ENCODE data around the gene ENPP1.

Gene ENPP1
- 0 to 0.26 (median 0.08) reads per million in 18 experiments for total RNA-seq

DNA sequence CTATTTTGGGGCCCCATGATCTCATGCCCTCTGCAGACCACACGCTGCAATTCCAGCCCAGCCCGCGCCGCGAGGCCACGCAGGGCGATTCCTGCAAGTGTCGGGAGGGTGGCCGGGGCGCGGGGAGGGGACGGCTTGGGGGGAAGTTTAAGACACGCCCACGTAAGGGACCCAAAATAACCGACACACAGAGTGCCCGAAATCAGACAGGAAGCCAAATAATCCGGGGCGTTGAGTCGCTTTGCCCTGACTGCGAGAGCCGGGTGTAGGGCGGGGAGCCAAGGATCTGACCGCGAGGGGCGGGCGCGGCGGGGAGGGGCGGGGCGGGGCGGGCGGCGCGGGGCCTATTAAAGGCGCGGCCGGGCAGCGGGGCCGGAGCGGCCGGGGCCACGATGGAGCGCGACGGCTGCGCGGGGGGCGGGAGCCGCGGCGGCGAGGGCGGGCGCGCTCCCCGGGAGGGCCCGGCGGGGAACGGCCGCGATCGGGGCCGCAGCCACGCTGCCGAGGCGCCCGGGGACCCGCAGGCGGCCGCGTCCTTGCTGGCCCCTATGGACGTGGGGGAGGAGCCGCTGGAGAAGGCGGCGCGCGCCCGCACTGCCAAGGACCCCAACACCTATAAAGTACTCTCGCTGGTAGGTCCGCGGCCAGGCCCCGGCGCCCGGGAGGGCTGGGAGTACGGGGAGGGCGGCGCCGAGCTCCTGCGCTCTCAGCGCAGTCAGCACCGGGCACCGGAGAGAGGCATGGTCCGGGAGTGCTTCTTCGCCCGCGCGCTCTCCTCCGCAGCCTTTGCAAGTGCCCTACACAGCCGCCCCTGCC, at the start of gene ENPP1:
Gene ENPP1 (plus strand): TSS at position 377 of the 816 bp plus-strand sequence. CDS start 16 bp downstream, at position 393.
- peak; percentile 2 to 21 for DNase-seq

DNA sequence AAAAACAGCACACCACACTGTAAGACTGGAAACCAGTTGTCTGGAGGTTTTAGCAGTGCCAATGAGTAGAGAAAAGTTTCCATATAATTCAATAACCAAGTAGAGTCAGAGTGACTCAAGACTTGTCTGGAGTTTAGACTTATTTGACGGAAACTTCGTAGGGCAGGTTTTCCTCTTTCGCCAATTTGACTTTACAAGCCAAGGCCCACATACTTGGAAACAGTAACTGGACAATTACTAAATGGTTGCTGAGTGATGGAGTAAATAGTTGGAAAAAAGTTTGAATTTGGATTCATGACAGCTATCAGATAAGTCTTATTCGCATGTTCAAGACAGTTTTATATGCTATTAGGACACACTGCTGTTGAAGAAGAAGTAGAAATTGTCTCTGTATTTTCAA, 48.9 kb upstream of the ENPP1 start:
- no peak for DNase-seq

DNA sequence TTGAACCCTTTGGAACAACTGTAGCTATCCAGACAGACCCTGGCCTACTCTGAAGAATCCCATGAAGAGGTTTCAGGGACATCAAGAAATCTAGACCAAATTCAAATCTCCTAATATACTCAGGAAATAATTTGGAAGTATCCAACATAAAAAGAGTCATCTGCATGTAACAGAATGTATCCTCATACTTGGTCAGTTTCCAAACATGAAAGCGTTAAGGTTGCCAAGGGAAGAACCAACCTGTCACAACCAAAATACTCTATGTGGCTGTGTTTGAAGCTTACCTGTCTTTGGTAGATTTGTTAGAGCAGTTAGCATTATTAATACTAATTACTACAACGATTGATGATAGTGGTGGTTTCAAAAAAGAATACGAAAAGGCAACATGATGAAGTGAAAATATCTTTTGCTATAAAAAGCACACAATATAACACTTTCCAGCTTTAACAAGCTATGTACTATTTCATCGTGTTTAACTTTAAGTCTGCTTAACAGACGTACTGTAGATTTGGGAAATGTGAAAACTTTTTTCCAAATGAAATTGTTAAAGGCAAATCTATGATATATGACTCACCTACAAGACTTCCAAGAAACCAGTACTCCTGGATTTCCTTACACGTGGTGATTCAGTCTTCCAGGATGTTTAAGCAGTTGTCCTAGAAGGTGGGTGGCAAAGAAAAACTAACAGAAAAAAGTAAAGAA, 46.6 kb upstream of the ENPP1 start:
- no peak for DNase-seq

DNA sequence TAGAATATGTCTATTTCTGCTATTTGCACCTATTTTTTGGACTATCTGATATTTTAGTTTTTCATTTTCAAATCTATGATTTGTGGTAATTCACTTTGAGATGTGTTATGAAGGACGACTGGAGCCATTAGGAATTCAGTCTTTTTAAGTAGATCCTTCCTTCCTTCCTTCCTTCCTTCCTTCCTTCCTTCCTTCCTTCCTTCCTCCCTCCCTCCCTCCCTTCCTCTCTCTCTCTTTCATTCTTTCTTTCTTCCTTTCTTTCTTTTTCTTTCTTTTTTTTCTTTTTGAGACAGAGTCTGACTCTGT, 46.1 kb upstream of the ENPP1 start:
- no peak for DNase-seq

DNA sequence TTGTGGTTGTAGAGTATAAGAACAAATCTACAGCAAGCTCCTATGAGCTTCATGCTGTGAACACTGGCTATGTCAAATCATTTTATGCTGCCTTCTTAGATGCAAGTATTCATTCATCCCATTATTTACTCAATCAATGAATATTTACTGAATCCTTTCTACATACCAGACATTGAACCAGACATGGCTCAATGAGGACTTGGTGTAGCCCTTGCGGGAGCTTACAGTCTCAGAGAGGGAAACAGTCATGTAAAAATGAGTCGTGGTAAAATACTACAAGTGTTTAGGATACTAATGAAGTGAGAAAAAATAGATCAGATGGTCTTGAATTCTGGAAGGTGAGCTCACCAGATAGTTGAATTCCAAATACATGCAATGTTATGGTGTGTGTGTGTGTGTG, 44.8 kb upstream of the ENPP1 start:
- no peak for DNase-seq

DNA sequence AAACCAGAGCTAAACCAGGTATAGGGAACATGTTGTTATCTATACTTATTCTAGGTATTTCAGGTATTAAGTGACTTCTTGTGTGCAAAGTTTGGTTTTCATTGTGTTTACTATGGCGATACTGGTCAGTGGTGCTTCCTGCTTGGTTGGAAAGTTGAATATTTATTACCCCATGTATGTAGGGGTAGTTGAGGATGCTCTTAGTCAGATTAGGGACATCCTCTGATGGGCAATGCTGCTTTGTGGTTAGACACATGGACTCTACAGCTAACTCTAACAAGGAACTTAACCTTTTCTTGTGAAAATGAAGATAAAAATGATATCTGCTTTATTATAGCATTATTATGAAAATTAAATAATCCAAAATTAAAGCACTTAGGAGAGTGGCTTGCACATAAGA, 44.1 kb upstream of the ENPP1 start:
- DNase-seq: no peak

DNA sequence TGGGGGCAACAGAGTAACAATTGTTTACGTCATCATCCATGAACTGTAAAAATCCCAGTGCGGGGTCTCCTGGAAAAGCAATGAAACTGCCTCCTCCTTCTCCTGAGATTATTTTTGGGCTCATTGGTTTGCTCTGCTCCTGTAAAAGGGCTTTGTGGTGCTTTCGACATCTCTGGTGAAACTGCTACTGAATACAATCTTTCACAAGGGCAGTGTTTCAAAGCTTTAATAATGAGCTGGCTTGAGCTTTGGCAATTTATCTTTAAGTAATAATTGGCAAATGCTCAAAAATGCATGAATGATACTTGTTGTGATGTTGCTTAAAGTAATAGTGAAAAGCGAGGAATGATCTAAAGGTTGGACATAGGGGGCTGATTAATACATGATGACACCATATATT, 43.5 kb upstream of the ENPP1 start:
- no peak for DNase-seq

DNA sequence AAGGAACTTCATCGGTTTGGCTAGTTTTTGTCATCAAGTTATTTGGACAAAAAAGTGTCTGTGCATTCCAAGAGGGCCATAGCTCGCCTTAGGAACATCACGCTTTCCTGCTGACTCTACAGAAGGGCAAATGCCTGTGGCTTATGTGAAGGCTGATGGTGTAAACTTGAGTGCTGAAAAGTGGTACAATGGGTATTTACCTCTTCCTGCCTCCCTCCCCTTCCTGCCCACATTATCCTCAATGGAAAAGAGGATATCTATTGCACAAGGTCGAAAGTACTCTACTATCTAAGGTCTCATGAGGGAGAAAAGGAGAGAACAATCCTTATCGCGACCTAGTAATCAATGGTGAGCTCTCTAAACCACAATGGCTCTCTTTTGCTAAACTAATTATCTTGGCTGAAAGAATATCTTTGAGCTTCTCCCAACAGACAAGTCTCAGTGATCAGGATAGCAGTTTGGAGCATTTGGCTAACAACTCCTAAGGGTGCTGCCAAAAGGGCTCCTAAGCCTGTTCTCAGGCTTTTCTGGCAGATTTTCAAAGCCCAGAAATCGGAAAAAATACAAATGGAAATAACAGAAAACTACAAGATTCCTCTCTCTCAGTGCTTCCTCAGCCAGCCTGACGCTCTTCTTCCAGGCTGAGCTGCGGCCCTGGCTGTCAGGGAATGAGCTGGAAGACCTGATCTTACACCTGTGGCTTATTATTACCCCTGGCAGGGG, 42.6 kb upstream of the ENPP1 start:
- DNase-seq: no peak

DNA sequence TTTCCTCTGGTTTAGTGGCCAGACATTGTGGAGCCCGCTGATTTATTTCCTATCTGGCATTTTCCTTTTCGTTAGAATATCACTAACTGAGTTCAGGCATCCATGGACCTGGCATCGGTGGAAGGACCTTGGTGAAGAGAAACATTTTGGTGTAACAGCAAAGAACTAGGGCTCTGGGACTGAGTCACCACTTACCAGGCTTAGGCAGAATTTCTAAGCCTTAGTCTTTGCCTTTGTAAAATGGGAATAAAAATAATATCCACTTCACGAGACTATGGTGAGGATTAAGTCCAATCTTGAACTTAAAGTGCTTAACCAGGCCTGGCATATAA, 42.0 kb upstream of the ENPP1 start:
- no peak for DNase-seq

DNA sequence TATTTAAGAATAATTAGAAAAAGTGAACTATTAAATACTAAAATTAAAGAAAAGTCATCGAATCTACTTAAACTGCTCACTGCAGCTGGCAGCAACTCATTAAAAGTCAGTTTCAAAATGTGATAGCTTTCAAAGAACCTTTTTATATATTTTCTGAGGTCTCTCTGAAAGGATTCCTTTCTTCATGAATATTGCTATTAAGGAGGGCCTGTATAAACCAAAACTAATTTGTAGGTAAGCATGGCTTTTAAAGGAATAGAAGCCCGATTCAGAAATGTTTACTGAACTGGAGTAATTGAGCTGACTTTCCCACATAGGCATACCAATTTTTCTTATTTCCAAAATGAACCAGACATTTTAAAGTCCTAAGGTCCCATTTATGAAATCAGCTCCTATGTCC, 41.2 kb upstream of the ENPP1 start:
- DNase-seq: no peak

DNA sequence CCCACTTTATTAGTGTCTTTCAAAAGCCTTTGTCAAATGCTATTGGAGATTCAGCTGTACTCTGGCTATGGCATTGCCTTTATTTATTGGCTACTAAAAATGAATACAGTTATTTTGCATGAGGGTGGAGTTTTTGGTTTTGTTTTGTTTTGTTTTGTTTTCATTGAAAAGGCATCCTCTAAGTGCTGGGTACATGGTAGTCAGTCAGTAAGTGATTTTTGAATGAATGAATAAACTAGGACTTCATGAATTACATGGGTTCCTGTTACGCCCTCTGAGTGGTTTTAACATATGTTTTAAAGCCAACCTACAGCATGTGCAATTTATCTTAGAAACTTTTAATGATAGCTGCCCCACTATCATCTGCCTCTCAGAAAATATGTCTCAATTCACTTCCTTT, 38.9 kb upstream of the ENPP1 start:
- no peak for DNase-seq

DNA sequence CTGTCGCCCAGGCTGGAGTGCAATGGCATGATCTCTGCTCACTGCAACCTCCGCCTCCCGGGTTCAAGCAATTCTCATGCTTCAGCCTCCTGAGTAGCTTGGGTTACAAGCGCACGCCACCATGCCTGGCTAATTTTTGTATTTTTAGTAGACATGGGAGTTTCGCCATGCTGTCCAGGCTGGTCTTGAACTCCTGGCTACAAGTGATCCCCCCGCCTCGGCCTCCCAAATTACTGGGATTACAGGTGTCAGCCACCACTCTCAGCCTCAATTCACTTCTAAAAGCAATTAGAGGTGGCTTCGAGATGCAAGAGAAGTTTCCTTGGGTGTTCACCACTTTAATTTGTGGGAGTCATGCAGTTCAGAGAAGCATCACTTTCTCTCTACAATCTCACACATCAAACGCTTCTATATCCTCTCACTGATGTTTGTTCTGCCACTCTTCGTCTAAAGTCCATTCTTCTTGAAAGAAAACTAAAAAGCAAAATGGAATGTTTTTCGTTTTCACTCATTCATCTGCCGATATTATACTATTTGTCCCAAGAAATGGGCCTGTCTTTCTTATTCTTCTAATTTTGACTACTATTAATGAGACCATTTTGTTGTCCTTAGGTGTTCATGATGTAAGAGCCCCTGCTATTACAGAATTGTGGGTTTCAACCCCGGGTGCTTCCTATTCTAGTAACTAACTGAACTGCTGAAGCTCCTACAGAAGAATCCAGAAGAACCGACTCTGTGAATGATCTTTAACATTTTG, 38.3 kb upstream of the ENPP1 start:
- DNase-seq: no peak

DNA sequence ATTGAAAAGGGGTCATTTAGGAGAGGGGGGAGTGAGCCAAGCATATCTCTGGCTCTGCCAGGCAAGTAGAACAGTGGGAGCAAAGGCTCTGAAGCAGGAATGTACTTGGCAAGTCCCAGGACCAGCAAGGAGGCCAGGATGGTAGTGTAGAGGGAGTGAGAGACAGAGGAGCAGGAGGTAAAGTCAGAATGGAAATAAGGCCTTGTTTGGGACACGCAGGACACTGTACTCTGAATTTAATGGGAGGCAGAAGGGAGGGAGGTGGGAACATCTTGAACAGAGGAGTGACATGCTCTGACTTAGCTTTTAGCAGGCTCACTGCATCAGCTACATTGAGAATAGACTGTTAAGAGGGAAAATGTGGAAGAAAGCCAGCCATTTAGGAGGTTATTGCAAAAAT, 37.0 kb upstream of the ENPP1 start:
- no peak for DNase-seq

DNA sequence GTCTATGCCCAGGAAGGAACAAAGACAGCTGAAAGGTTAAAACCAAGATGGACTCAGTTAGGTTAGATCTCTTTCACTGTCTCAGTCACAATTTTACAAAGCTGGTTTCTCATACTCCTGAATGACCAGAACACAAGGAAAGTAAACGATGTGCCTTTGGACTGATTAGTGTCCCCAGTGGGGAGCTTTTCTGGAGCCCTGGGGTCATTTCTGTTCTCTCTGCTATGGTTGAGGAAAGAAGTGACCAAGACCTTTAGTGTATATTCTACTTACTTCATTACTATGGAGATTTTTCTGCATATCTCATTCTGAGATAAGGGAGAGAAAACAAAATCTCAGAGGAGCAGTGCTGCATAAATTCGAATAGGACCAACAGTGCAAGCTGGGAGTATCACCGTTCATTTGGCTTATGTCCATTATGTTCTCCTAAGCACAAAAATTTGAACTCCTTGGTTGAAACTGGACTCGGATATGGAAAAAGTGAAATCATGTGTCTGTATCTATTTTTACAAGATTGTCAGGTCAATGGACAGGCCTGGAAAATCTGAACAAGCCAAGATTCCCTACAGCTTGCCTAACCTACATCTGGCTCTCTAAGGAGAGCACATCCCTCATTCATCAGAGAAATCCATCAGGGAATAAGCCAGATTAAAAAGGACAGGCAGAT, 34.4 kb upstream of the ENPP1 start:
- DNase-seq: no peak

DNA sequence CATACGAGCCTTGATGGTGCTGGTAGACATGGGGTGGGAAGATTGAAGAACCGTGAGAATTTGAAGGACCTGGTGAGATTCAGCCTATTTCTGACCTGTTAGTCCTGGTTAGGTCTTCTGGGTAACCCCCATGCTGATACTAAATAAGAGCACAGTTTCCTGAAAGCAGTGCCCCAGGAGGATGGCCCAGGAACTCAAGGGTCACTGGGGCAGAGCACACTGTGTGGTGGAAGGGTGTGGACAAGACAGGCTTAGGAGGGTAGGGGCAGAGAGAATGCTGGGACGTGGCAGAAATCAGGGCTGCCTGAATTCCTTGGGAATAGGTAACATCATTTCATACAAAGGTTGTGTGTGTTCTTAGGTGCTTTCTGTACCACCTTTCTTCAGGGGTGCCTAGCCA, 31.9 kb upstream of the ENPP1 start:
- no peak for DNase-seq

DNA sequence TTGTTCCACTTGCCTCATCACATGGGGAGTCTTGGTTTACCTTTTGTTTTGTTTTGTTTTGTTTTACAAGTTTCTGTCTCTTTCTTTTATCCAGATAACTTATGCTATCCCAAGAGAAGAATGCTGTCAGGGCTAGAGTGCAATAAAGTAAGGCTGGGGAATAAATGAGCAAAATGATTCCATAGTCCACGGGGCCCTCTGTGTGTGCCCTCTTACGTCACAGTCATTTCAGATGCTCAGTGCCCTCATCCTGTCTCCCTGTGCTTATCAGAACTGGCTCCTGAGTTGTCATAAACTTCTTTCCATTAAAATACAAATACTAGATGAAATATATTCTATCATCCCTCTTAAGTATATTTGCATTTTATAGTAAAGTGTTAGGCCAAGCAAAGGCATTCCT, 30.8 kb upstream of the ENPP1 start:
- no peak for DNase-seq

DNA sequence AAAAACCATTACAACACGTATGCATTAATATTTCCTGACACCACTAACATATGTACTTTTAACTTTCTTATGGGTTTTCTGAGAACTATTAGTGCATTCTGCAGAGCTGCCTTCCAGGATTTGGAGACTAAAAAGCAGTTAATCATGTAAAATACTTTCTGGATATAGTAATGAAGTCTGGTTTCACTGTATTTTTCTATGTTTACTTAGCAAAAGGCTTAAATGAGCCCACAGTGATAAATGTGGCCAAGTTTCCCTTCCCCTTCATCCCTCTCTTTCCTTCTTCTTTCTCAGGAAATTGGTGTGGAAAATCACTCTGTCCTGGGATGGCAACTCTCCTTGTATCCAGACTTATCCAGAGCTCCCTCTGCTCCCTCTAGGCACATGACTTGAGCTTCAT, 29.7 kb upstream of the ENPP1 start:
- no peak for DNase-seq

DNA sequence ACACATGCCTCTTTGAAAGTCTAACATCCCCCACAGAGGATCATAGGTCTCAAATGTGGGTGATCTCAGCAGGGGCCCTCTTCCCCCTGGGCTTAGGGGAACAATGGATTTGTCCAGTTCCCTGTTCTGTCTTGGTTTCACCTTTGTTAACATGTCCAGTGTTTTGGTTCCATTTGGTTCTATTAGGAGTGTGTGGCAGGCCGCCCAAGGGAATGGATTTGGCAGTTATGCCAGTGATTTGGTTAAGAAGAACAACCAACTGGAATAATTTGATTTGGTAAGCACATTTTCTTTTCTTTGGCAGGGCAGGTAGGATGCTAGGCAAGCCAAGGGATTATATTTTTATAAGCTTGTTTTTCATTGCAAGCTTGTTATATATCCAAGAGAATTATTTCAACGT, 28.5 kb upstream of the ENPP1 start:
- DNase-seq: no peak

DNA sequence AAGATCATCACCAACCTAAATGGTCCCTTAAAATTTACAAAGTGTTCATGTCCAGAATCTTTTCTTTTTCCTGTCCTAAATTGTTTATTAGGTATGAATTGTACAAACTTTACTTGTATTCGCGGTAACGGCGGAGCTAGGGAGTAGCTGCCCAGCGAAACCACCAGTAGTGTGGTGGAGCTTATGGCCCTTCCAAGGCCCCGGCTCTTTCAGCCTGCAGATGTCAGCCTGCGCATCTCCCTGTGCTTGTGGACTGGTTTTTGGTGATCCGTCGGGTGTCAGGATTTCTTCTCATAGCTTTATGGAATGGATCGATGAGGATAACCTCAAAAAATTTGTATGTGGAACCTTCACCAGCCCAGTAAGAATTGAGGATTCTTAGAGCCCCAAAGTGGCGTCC, 27.2 kb upstream of the ENPP1 start:
- no peak for DNase-seq

DNA sequence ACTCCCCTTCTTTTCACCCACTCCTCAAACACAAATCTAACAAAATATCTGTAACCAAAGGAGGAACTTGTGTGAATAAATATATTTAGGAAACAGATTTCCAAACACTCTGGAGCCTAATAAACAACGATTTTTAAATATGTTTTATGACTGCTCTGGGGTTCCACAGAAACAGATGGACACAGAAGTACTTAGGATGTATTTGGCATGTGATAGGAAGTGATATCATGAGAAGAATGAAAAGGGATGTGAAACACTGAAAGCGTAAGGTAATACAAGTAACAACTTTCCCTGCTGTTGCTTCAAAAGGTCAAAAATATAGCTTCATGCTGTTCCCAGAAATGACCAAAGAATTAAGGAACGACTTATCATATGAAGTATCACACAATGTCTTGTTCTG, 26.1 kb upstream of the ENPP1 start:
- DNase-seq: no peak

DNA sequence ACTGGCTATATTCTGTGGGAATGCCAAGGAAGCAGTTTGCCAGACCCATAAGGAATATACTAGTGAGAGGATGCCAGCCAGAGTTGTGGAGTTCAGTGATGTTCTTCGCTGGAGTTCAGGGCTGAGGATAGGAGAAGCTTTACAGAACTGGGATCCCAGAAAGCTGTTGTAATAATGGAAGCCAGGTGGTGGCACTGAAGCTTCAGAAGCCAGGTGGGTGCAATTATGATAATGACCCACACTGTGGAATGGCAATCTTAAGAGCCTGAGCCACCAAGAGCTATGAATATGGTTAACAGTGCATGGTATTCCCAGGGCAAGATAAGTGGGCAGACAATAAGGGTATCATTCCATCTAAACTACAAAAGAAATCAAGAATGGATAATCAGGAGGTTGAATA, 25.1 kb upstream of the ENPP1 start:
- no peak for DNase-seq

DNA sequence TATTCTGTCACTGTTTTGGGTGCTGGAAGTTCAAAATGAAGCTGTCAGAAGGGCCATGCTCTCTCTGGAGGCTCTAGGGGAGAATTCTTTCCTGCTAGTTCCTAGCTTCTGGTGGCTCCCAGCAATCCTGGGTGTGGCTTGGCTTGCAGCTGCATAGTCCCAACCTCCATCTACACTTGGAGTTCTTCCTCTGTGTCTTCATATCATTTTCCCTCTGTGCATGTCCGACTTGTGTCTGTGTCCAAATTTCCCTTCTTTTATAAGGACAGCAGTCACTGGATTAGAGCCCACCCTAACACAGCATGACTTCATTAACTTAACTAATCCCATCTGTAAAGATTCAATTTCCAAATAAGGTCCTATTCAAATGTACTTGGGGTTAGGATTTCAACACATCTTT, 23.3 kb upstream of the ENPP1 start:
- DNase-seq: no peak

DNA sequence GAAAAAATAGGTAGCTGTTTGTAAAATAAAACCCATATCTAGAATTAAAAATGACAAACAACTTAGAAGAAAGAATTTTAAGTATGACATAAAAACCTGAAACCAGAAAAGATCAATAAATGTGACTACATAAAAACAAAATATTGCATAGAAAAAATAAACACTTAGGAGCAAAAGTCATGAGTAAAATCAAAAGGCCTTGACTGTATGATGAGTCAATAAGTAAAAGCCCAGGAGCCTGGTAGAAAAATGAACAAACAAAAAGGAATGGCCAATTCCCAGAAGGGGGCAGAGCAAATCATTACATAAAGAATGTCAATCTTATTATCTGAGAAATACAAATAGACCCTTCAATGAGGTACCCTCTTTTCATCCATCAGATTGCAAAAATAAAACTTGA, 20.7 kb upstream of the ENPP1 start:
- DNase-seq: no peak
